Panc1 (cell line): ENCODE measurements around the gene OR2J1.

Experiments used
- CTCF ChIP-seq: fragments of 450-650 bp; IDR thresholded peaks from 2 replicates; pipeline ENCODE4 v1.5.1; 2017; ENCODE audit warnings: mild to moderate bottlenecking
- POLR2AphosphoS5 ChIP-seq: IDR thresholded peaks from 2 replicates; pipeline ENCODE4 v1.6.1; 2012; ENCODE audit warnings: mild to moderate bottlenecking, low read depth, low read length, moderate library complexity
- SIN3A ChIP-seq: IDR thresholded peaks from 2 replicates; pipeline ENCODE4 v1.6.1; 2012; ENCODE audit warnings: low read depth, mild to moderate bottlenecking, low read length, moderate library complexity, borderline replicate concordance; ENCODE audit not compliant: insufficient read depth
- TF ChIP-seq, protein P1 (sequence below), 2 experiments: IDR thresholded peaks; 2 replicates each; pipeline ENCODE4 v1.6.1; 2011 to 2012; ENCODE audit warnings: low read depth in 2 of 2, control low read depth in 1 of 2, low read length in 1 of 2, mild to moderate bottlenecking in 1 of 2, moderate library complexity in 1 of 2; ENCODE audit not compliant: insufficient read depth in 1 of 2

GRCh38 chr6:29092957-29093356 is 6.3 kb upstream of the OR2J1 start:
- TF ChIP-seq, protein P1, sequence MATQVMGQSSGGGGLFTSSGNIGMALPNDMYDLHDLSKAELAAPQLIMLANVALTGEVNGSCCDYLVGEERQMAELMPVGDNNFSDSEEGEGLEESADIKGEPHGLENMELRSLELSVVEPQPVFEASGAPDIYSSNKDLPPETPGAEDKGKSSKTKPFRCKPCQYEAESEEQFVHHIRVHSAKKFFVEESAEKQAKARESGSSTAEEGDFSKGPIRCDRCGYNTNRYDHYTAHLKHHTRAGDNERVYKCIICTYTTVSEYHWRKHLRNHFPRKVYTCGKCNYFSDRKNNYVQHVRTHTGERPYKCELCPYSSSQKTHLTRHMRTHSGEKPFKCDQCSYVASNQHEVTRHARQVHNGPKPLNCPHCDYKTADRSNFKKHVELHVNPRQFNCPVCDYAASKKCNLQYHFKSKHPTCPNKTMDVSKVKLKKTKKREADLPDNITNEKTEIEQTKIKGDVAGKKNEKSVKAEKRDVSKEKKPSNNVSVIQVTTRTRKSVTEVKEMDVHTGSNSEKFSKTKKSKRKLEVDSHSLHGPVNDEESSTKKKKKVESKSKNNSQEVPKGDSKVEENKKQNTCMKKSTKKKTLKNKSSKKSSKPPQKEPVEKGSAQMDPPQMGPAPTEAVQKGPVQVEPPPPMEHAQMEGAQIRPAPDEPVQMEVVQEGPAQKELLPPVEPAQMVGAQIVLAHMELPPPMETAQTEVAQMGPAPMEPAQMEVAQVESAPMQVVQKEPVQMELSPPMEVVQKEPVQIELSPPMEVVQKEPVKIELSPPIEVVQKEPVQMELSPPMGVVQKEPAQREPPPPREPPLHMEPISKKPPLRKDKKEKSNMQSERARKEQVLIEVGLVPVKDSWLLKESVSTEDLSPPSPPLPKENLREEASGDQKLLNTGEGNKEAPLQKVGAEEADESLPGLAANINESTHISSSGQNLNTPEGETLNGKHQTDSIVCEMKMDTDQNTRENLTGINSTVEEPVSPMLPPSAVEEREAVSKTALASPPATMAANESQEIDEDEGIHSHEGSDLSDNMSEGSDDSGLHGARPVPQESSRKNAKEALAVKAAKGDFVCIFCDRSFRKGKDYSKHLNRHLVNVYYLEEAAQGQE (IDR thresholded peaks at IDR 0.05; ENCODE audit: insufficient read depth in 1 of 2, low read depth in 2 of 2, low read length in 1 of 2): no peak
- TF ChIP-seq CTCF (no peak), POLR2AphosphoS5 (no peak), SIN3A (no peak)
